OCI-LY3 (cell line): Measurements from ENCODE around the gene DCBLD1.

ENCODE experiments used
- EZH2phosphoT487 ChIP-seq: fragments of 200-600 bp; shearing (Covaris generic); IDR thresholded peaks from 2 replicates; pipeline ENCODE4 v1.6.1; 2018; ENCODE audit warnings: antibody characterized with exemption, mixed run types, low read depth
- TF ChIP-seq, protein P1 (sequence below): fragments of 200-600, 300-600 bp; sonication (generic); IDR thresholded peaks from 2 replicates; pipeline ENCODE4 v1.5.1; 2014; ENCODE audit warnings: antibody characterized with exemption, low read length, low read depth

- TF ChIP-seq, protein P1, sequence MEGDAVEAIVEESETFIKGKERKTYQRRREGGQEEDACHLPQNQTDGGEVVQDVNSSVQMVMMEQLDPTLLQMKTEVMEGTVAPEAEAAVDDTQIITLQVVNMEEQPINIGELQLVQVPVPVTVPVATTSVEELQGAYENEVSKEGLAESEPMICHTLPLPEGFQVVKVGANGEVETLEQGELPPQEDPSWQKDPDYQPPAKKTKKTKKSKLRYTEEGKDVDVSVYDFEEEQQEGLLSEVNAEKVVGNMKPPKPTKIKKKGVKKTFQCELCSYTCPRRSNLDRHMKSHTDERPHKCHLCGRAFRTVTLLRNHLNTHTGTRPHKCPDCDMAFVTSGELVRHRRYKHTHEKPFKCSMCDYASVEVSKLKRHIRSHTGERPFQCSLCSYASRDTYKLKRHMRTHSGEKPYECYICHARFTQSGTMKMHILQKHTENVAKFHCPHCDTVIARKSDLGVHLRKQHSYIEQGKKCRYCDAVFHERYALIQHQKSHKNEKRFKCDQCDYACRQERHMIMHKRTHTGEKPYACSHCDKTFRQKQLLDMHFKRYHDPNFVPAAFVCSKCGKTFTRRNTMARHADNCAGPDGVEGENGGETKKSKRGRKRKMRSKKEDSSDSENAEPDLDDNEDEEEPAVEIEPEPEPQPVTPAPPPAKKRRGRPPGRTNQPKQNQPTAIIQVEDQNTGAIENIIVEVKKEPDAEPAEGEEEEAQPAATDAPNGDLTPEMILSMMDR = no peak
- TF ChIP-seq EZH2phosphoT487 = no peak
Measured at GRCh38 chr6:117495869-117496268, 13.4 kb downstream of the DCBLD1 start.
